Measurements from ENCODE around the gene IWS1.

IWS1 gene

DNA sequence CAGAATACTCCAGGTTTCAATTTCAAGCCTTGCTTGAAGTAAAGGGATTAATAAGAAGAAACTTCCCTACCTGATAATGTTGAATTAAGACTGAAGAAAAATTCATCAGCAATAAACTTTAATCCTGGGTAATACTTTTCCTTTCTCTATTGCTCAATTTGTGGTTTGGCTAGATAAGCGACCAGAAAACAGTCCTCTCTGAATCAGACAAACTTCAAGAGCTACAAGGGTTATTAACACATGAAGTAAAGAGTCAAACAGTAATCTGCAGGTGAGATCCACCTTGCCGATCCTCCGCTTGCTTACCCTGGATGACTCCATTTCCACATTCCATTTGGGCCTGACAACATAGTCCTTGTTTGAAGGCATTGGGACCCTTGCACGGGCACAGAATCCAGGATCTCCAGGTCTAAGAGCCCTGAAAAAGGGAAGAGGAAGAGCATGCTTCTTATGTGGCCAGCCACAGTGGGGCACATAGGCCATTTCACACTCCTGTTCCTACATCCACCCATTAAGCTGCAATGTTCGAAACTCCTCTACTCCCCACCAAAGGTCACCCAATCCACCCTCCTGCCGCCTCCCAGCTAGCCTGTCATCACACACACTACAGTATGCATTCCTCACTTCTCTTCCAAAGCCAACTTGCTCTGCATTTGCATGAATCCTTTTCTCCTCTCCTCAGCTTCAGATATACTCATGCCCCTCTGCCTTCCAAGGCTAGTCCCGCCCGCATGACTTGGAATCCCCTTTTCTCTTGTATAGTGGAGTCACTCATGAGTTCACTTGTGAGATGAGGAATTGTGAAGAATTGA is 39.8 kb downstream of the IWS1 start:
- no peak for DNase-seq

DNA sequence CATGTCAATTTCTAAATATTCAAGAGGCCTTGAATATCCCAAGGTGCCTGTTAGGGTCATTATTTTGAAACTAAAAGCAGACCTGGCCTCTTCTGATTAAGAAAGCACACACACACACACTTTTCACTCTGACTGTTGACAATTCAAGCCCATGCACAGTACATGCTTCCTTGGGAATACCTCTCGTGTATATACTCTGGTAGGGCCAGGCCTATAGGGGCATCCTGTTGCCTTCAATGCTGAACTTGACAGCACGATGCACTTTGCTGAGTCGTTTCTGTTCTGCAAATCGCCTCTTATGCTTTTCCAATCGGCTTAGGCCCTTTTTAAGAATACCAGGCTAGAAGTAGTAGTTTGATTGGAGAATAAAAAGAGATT is 40.6 kb downstream of the IWS1 start:
- DNase-seq: no peak

DNA sequence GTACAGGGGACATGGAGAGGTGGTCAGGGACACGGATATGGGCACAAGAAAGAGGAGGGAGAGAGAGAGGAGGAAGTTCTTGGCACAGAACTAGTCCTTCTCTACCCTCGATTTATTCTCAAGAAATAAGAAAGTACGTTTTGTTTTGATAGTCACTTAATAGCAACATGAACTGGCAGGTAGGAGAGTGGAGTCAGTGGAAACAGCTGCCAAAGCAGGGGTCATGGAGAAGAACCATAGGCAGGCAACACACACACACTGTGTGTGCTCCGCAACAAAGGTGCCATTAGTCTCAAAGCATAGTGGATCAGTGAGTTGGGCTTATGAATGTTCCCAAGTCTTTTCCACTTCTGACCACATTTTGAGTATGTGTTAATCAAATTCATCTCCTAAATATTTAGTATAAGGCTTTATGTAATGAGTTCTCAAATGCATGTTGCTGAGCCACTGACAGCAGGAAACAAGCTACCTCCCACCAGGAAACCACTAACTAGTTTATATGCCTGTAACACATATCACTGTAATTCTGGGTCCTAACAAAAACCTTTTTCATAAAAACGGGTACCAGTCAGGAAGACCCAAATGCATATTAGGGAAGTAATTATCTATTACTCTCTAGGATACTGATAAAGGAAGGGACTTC is 41.1 kb downstream of the IWS1 start:
- DNase-seq: no peak

DNA sequence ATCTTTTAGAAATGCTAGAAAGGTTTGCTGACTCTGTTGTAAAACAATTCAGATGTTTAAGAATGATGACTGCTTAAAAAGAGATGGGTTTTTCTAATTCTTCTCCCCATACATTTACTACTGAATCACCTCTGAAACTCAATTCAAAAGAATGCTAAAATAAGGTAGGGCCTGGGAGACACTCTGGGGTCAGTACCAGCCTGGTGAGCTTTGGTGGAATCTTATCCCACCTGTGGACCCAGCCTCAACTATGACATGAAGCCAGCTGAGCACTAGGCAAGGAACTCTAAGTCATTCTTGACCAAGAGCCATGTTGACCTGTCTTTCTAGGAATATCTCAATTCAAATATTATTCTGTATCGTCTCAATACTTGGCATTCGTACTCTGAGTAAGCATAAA is 44.3 kb downstream of the IWS1 start:
- DNase-seq: no peak

DNA sequence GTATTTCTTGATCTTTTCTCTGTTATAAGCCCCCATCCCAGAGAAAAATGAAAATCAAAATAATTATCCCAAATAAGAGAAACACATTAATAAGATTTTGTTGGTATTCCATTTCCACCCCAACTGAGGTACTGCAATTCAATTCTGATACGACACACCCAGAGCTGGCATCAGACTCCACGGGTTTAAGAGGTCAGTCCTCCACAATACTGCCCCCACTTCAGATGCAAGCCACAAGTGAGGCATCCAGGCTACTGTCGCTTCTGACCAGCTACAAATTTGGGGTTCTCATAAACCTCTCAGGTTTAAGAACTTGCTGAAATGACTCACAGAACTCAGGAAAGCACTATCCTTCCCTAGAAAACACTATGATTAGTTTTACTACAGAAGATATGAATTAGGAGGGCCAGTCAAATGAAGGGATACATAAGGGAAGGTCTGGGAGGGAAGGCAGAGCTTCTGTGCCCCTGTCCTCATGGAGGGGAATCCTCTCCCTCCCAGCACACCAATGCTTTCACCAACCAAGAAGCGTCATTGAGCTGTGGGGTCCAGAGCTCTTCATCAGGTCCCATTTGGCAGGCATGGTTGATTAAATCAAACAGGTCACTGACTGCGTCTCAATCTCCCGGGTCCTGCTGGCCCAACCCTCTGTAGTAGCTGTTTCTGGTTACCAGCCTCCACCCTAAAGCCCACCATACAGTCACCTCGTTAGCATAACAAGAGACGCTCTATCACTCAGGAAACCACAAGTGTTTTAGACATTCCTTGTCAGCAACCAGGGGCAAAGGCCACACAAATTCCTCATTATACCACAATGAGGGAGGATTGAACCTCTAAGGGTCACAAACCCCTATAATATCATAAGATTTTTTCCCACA is 46.2 kb downstream of the IWS1 start:
- DNase-seq: no peak

DNA sequence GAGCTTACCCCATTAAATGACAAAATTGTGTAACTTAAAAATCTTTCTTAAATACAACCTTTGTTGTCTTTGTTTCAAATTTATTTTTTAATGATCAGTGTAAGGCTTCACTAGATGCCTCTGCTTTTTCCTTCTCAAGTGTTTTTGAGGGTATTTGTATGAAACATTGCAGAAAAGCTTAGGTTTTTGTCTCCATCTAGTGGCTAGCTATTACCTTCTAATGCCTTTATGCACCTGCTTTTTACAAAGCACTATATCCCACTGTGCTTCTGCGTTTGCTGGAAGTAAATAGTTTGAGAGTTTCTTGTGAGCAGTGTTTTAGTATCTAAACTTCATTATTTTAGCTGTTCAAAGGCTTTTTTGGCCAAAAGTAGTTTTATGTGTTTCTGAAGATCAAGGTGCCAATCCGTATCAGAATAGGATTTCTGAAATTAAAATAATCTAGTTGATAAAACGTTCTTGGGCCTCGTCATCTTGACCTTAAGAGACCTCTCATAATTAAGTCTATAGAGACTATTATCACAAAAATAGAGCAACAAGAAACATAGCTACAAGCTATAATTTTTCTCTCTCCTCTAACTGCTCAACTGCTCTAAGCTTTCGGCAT is 47.0 kb downstream of the IWS1 start:
- no peak for DNase-seq

DNA sequence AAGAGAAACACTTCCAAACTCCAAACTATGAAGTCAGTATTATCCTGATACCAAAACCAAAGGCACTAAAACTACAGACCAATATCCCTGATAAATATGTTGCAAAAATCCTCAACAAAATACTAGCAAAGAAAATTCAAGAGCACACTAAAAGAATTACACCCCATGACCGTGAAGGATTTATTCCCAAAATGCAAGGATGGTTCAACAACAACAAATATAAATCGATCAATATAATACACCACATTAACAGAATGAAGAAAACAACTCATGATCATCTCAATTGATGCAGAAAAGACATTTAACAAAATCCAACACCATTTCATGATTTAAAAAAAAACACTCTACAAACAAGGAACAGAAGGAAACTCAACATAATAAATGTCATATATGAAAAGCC is 50.5 kb downstream of the IWS1 start:
- DNase-seq: no peak

DNA sequence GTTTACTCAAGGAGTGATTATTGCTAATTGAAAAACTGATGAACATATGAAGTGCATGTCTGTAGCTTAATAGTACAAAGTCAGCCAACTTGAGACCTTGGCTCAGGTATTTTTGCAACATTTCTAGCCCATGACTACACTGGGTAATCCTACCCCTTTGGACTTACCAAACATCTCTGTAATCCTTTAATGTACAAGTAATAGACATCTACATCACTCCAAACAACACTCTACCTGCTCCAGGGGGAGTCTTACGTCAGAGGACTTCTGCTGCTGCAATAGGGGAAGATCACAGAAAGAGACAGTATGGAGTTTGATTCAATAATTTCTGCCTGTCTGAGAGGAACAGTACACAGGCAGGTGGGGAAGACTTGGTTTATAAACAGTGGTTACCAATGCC is 54.0 kb downstream of the IWS1 start:
- no peak for DNase-seq

DNA sequence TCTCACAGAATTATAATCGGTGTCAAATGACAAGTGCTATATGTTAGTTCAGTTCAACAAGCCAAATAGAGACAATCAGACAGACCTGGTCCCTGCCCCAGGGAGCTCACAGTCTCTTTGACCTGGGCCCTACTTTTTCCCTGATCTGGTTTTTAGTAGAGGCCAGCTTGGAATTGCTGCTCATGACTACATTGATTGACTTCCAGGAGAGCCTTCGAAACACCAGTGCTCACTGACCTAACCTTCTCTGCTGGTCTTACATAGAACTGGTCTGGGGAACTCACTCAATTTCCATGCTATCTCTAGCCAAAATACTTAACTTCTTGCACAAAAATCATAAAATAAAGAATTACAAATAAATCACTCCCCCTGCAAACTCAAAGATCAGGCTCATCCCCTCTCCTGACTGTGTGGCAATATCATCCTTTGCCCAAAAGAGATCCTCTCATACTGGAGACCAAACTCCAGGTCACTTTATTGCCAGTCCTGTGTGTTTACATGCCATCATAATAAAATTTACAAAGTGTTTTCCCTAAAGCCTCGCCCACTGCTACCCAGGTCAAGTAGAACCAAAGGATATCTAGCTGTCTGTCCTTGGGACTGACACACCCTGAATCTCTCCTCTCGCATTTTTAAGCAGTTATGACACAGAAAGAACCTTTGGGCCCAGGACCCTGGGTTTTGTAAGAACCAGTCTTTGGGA is 54.9 kb downstream of the IWS1 start:
- DNase-seq: no peak

DNA sequence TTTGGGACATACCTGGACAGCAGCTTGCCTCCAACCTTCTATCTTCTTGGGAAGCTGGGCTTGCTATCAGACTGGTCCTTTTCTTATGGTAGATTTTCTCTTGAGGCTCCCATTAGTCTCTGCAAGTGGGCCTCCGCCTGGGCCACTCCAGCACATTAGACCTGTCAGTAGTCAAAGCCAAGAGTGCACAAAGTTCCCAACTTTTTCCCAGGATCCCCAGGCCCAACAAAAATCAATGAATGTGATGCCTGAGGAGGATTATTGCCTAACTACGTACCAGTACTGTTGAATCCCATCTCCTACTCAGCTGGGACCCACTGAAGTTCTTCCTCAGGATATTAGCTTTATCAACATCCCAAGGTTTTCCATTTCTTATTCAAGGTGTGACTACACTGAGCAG is 56.3 kb downstream of the IWS1 start:
- no peak for DNase-seq

DNA sequence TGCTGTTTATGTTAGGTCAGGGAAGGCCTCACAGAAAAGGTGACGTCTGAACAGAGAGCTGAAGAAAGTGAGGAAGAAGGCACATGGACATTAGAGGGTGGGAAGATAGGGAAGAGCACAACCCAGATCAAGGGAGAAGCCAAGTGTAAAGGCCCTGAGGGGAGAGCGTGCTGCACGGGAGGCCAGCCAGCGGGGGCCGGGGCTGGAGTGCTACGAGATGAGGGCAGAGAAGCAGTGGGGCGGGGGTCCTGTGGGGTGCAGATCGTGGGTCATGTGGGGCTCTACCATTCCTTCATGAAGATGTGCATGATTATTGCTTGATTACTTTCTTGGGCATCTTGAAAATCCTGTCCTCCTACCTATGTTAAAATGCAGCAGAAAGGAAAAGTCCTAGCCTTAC is 57.2 kb downstream of the IWS1 start:
- DNase-seq: no peak

DNA sequence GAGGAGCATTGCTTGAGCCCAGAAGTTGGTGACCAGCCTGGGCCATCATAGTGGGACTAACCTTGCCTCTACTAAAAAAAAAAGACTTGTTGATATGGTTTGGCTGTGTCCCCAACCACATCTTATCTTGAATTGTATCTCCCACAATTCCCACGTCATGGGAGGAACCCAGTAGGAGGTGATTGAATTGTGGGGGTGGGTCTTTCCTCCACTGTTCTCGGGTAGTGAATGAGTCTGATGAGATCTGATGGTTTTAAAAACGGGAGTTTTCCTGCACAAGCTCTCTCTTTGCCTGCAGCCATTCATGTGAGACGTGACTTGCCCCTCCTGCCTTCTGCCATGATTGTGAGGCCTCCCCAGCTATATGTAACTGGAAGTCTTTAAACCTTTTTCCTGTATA is 61.0 kb downstream of the IWS1 start:
- DNase-seq: no peak

DNA sequence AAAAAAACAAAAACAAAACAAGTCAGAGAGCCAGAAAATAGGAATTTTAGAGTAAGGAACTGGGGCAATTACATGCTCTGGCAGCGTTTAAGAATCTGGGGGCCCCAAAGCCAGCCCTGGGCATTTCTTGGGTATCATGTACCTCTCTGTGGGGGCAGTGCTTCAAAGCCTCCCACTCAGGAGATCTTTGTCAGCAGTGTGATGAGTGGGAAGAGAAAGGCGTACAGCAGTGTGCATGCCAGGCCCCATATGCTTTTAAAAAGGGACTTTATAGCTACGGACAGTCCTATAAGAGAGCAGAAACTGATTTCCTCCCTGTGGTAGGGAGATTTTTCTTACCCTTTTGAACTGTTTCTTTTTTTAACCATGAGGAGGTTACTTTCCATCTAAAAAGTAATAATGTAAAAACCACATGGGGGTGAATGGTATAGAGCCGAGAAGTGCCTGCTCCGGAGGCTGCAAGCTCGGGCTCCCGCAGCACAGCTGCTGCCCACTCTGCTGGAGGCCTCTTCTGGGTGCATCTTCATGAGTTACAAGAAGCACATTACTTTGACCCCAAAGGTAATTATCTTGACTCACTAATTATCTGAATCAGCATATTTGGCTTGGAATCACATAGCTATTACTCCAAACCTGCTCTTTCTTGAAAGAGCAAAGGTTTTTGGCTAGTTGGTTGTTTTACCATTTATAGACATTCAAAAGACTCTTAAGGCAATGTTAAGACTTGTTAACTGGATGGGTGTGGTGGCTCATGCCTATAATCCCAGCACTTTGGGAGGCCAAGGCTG is 61.6 kb downstream of the IWS1 start:
- no peak for DNase-seq

DNA sequence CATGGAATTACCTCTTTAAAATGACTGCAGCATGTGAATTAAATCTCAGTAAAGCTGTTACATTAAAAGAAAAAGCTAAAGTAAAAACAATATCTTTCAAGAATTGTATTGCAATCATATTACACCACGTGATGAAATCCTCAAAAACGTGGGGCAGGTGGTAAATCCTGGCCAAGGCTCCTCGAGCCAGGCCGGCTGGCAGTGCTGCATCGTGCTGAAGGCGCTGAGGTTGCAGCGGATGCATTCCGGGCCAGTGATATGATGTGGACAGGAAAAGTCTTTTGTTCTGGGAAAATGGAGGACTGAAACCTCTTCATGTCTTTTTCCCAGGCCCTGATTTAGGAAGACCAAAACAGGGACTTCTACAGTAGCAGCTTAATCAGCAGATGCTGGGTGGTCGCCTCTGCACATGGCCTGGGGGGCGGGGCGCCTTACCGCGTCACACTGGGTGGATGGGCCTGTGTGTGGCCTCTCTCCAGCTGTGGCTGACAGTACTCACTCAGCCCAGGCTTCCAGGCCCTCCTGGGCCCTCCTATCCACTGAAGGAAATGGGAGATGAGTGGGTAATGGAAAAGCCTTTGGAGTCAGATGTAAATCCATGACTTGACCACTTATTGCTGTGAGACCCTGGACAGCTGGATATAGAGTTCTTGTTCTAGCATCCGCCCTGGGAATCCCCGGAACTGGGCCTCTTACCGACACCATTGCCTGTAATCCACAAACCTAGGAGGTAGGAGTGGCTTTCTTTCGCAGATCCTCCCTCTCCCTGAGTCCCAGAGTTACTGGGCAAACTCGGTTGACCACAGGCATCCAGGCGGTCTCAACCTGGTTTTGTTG is 62.9 kb downstream of the IWS1 start:
- no peak for DNase-seq

DNA sequence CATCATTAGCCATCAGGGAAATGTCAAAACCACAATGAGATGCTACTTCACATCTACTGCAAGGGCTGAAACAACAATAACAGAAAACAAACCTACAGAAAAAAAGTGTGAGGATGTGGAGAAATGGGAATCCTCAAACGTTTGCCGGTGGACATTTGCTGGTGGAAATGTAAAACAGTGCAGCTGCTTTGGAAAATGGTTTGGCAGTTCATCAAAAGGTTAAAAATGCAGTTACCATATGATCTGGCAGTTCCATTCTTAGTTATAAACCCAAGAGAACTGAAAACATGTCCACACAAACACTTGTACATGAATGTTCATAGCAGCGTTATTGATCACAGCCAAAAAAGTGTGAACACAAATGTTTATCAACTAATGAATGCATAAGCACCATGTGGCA is 63.8 kb downstream of the IWS1 start:
- no peak for DNase-seq

DNA sequence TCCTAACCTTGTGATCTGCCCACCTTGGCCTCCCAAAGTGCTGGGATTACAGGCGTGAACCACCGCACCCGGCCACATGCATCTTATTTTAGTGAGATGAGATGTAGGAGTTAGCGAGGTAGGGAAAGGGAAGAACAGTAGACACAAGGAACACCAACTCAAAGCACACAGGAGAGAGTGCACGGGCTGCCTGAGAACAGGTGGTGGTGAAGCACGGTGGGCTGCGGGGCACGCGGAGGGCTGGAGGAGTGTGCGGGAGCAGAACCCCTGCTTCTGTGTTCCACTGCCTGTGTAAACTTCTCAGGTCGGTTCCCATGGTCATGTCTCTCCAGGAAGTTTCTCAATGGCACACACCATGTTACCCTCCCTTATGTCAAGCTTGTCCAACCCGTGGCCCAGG is 69.3 kb downstream of the IWS1 start:
- DNase-seq: no peak

DNA sequence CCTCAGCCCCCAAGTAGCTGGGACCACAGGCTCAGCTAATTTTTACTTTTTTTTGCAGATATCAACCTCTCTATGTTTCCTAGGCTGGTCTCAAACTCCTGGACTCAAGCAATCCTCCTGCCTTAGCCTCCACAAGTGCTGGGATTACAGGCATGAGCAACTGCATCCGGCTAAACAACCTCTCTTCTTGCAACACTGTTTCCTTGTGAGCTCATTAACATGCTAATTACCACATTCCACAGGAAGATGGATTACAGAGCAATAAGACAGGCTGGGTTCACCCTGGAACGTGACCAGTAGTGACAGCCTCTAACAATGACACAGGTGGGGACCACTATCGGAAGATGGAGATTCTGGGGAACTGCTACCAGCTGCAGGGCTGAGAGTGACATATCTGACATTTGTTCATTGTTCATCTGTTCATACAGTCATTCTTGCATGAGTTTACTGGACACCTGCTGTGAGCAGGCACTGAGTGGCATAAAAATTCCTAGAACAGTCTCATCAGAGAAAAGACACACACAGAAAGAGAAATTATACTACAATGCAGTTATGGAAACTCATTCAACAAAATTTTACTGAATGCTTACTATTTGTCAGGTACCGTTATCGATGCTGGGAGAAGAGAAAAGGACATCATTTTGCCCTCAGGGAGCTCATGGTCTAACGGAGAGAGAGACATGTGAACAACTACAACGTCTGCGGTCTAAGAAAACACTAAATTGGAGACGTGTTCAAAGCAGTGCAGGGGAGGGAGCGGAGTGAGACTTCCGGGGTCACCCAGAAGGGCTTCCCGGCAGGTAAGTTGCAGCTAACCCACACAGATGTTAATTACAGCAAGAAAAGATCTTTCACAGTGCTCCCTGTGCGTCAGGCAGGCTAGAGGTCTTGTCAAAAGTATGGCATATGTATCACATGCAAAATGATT is 70.5 kb downstream of the IWS1 start:
- peak; percentile 8 for DNase-seq

DNA sequence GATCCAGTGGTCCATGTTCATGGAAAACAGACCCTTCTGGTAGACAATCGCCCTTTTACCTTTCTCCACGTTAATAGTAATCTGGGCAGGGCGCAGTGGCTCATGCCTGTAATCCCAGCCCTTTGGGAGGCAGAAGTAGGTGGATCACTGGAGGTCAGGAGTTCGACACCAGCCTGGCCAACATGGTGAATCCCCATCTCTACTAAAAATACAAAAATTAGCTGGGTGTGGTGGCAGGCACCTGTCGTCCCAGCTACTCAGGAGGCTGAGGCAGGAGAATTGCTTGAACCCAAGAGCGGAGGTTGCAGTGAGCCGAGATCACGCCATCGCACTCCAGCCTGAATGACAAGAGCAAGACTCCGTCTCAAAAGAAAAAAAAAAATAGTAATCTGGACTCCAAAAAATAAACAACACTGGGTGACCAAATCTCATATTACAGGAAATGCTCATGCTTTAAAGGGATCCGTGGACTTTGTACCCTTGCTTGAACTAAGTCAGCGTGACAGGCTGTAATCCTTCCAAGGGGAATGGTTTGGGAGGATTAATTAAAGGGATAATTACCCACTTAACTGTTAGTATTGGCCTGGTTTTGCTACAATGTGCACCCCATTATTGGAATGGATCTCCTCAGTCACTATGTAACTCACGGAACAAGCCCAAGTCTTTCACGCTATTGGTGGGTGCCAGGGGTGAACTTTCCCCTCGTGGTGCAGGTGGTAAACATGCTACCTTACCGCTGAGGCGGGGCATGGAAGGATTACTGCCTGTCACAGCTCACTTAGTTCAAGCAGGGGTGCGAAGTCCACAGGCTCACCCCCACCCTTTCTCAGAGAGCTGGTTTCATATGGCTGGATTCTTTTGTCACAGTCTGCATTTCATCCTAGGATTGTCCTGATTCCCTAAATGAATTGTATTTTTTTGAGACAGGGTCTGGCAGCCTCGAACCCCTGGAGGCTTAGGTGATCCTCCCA is 71.4 kb downstream of the IWS1 start:
- DNase-seq: no peak

Measured in activated effector memory CD4-positive, alpha-beta T cell treated with Interleukin-2 at 50 U/mL for 16 hours (primary cell).